BLaER1 treated with 17β-estradiol and CSF1 and Interleukin-3, amounts not matched to agents 10 nM and 100 nM (cell line): ENCODE measurements around the gene ANKRD29.

Experiments
- H3K27ac ChIP-seq, 11 experiments: shearing (Covaris generic); formaldehyde crosslinking; 2 replicates each; pipeline ENCODE4 v1.8.1; 2022
- H3K27me3 ChIP-seq, 11 experiments: shearing (Covaris generic); formaldehyde crosslinking; 2 replicates each; pipeline ENCODE4 v1.8.1; 2022
- H3K36me3 ChIP-seq, 11 experiments: shearing (Covaris generic); formaldehyde crosslinking; 2 replicates each; pipeline ENCODE4 v1.8.1; 2022
- H3K4me1 ChIP-seq, 10 experiments: shearing (Covaris generic); formaldehyde crosslinking; 2 replicates each; pipeline ENCODE4 v1.8.1; 2022
- H3K4me2 ChIP-seq, 11 experiments: shearing (Covaris generic); formaldehyde crosslinking; 2 replicates each; pipeline ENCODE4 v1.8.1; 2022
- H3K4me3 ChIP-seq, 10 experiments: shearing (Covaris generic); formaldehyde crosslinking; 2 replicates each; pipeline ENCODE4 v1.8.1; 2022
- H3K9ac ChIP-seq, 11 experiments: shearing (Covaris generic); formaldehyde crosslinking; 2 replicates each; pipeline ENCODE4 v1.8.1; 2022
- H3K9me3 ChIP-seq, 11 experiments: shearing (Covaris generic); formaldehyde crosslinking; replicated peaks in 1 of 11; 2 replicates each; pipeline ENCODE4 v1.8.1; 2022
- H4K20me1 ChIP-seq, 11 experiments: shearing (Covaris generic); formaldehyde crosslinking; 2 replicates each; pipeline ENCODE4 v1.8.1; 2022
- Cebpa-rat ChIP-seq, 11 experiments: shearing (Covaris generic); IDR thresholded peaks; 2 replicates each; pipeline ENCODE4 v1.8.1; 2022

The ANKRD29 gene

GRCh38 chr18:23605941-23606340, 56.8 kb downstream of the ANKRD29 start:
- H3K4me2 ChIP-seq: no peak overlapping the region
- no peaks in the 10 kb centered on the region for H3K36me3 ChIP-seq
- H3K4me3 ChIP-seq: no peak overlapping the region
- H3K9ac ChIP-seq: no peak overlapping the region
- TF ChIP-seq Cebpa-rat (IDR thresholded peaks at IDR 0.05): no peak
- H3K9me3 ChIP-seq: no peaks in the 10 kb centered on the region
- no peaks in the 10 kb centered on the region for H3K27me3 ChIP-seq
- peaks cover 0 to 21% (median 2%) of the 10 kb centered on the region in 10 experiments; a peak in 7 of 20 replicates for H3K4me1 ChIP-seq
- no peaks in the 10 kb centered on the region for H4K20me1 ChIP-seq
- H3K27ac ChIP-seq: no peak overlapping the region

- H3K4me3 ChIP-seq: no peak overlapping the region
- no peaks in the 10 kb centered on the region for H3K9me3 ChIP-seq
- H3K4me1 ChIP-seq: peaks cover 0 to 32% (median 10%) of the 10 kb centered on the region in 10 experiments; a peak in 13 of 20 replicates
- H3K27me3 ChIP-seq: no peaks in the 10 kb centered on the region
- H3K9ac ChIP-seq: no peak overlapping the region
- H3K36me3 ChIP-seq: no peaks in the 10 kb centered on the region
- no peak overlapping the region for H3K4me2 ChIP-seq
- no peaks in the 10 kb centered on the region for H4K20me1 ChIP-seq
- H3K27ac ChIP-seq: no peak overlapping the region
- no peak for TF ChIP-seq Cebpa-rat (IDR thresholded peaks at IDR 0.05)
These were observed 62.9 kb downstream of the ANKRD29 start for GRCh38 chr18:23599809-23600208.

- TF ChIP-seq Cebpa-rat (IDR thresholded peaks at IDR 0.05): no peak
- H3K27me3 ChIP-seq: no peaks in the 10 kb centered on the region
- peaks cover 8 to 68% (median 21%) of the 10 kb centered on the region in 10 experiments; a peak in 17 of 20 replicates for H3K4me1 ChIP-seq
- H3K36me3 ChIP-seq: no peaks in the 10 kb centered on the region
- no peak overlapping the region for H3K4me3 ChIP-seq
- peak overlapping the region in 3 of 11 experiments; percentile 13 to 56 (median 18); a peak in 2 of 22 replicates for H3K9ac ChIP-seq
- H3K4me2 ChIP-seq: peak overlapping the region in 9 of 11 experiments; percentile 10 to 75 (median 47); a peak in 16 of 22 replicates
- H3K9me3 ChIP-seq: no peaks in the 10 kb centered on the region
- H3K27ac ChIP-seq: peak overlapping the region in 7 of 11 experiments; percentile 28 to 80 (median 57); a peak in 11 of 22 replicates
- H4K20me1 ChIP-seq: no peaks in the 10 kb centered on the region
These were observed 66.5 kb downstream of the ANKRD29 start for GRCh38 chr18:23596183-23596582.

GRCh38 chr18:23595591-23595990, 67.1 kb downstream of the ANKRD29 start:
- no peaks in the 10 kb centered on the region for H3K9me3 ChIP-seq
- H3K4me2 ChIP-seq: peak overlapping the region in 7 of 11 experiments; percentile 10 to 75 (median 58); a peak in 12 of 22 replicates
- no peaks in the 10 kb centered on the region for H4K20me1 ChIP-seq
- peak overlapping the region in 5 of 11 experiments; percentile 34 to 83 (median 70); a peak in 8 of 22 replicates for H3K27ac ChIP-seq
- H3K4me3 ChIP-seq: no peak overlapping the region
- H3K9ac ChIP-seq: 0 out of 22 replicates have a peak overlapping the region, but pooled peaks of 1 of the 11 experiments have one; percentile 56
- peaks cover 8 to 74% (median 21%) of the 10 kb centered on the region in 10 experiments; a peak in 17 of 20 replicates for H3K4me1 ChIP-seq
- TF ChIP-seq Cebpa-rat (IDR thresholded peaks at IDR 0.05): no peak
- no peaks in the 10 kb centered on the region for H3K27me3 ChIP-seq
- no peaks in the 10 kb centered on the region for H3K36me3 ChIP-seq

- H4K20me1 ChIP-seq: no peaks in the 10 kb centered on the region
- H3K36me3 ChIP-seq: no peaks in the 10 kb centered on the region
- H3K9me3 ChIP-seq: no peaks in the 10 kb centered on the region
- no peaks in the 10 kb centered on the region for H3K27me3 ChIP-seq
- H3K4me1 ChIP-seq: peaks cover 8 to 75% (median 21%) of the 10 kb centered on the region in 10 experiments; a peak in 17 of 20 replicates
- TF ChIP-seq Cebpa-rat (IDR thresholded peaks at IDR 0.05): no peak
- no peak overlapping the region for H3K4me3 ChIP-seq
- H3K9ac ChIP-seq: peak overlapping the region in 4 of 11 experiments; percentile 9 to 60 (median 49); a peak in 5 of 22 replicates
- peak overlapping the region in 5 of 11 experiments; percentile 8 to 83 (median 77); a peak in 10 of 22 replicates for H3K27ac ChIP-seq
- peak overlapping the region in 10 of 11 experiments; percentile 1 to 75 (median 36); a peak in 16 of 22 replicates for H3K4me2 ChIP-seq
These were observed 69.0 kb downstream of the ANKRD29 start for GRCh38 chr18:23593720-23594119.

GRCh38 chr18:23592911-23593310, 69.8 kb downstream of the ANKRD29 start:
- Histone ChIP-seq H3K9ac (peak overlapping the region in 3 of 11 experiments; percentile 39 to 60 (median 59); a peak in 4 of 22 replicates), H3K36me3 (no peaks in the 10 kb centered on the region), H3K9me3 (no peaks in the 10 kb centered on the region), H3K4me1 (peaks cover 8 to 74% (median 21%) of the 10 kb centered on the region in 10 experiments; a peak in 17 of 20 replicates), H3K4me2 (peak overlapping the region in 4 of 11 experiments; percentile 43 to 75 (median 66); a peak in 9 of 22 replicates), H3K4me3 (no peak overlapping the region), H4K20me1 (no peaks in the 10 kb centered on the region), H3K27me3 (no peaks in the 10 kb centered on the region), H3K27ac (peak overlapping the region in 4 of 11 experiments; percentile 71 to 83 (median 78); a peak in 8 of 22 replicates)
- no peak for TF ChIP-seq Cebpa-rat (IDR thresholded peaks at IDR 0.05)

- TF ChIP-seq Cebpa-rat (IDR thresholded peaks at IDR 0.05): no peak
- peaks cover 0 to 1% (median 0%) of the 10 kb centered on the region in 11 experiments; a peak in 3 of 22 replicates for H4K20me1 ChIP-seq
- H3K27me3 ChIP-seq: no peaks in the 10 kb centered on the region
- H3K27ac ChIP-seq: no peak overlapping the region
- H3K9me3 ChIP-seq: no peaks in the 10 kb centered on the region
- no peak overlapping the region for H3K4me3 ChIP-seq
- no peaks in the 10 kb centered on the region for H3K36me3 ChIP-seq
- H3K4me2 ChIP-seq: peak overlapping the region in 2 of 11 experiments; percentile 52 to 75; a peak in 3 of 22 replicates
- peaks cover 10 to 61% (median 21%) of the 10 kb centered on the region in 10 experiments for H3K4me1 ChIP-seq
- H3K9ac ChIP-seq: peak overlapping the region in 1 of 11 experiments; percentile 16; a peak in 1 of 22 replicates
These were observed 71.7 kb downstream of the ANKRD29 start for GRCh38 chr18:23591011-23591410.

- Histone ChIP-seq H3K36me3 (no peaks in the 10 kb centered on the region), H3K9ac (no peak overlapping the region), H3K4me2 (no peak overlapping the region), H3K27ac (no peak overlapping the region), H3K4me1 (peaks cover 21 to 57% (median 28%) of the 10 kb centered on the region in 10 experiments), H3K27me3 (no peaks in the 10 kb centered on the region), H3K4me3 (no peak overlapping the region), H3K9me3 (no peaks in the 10 kb centered on the region), H4K20me1 (peaks cover 4 to 21% (median 11%) of the 10 kb centered on the region in 11 experiments; a peak in 15 of 22 replicates)
- no peak for TF ChIP-seq Cebpa-rat (IDR thresholded peaks at IDR 0.05)
These were observed 73.7 kb downstream of the ANKRD29 start for GRCh38 chr18:23588836-23589560.

- Histone ChIP-seq H3K4me3 (peak overlapping the region in 9 of 10 experiments; percentile 74 to 96 (median 81); a peak in 12 of 20 replicates), H4K20me1 (peaks cover 12 to 39% (median 27%) of the 10 kb centered on the region in 11 experiments; a peak in 16 of 22 replicates), H3K4me1 (peaks cover 32 to 57% (median 36%) of the 10 kb centered on the region in 10 experiments), H3K4me2 (peak overlapping the region; percentile 39 to 90 (median 61)), H3K27me3 (no peaks in the 10 kb centered on the region), H3K27ac (peak overlapping the region in 8 of 11 experiments; percentile 88 to 97 (median 93); a peak in 11 of 22 replicates), H3K36me3 (peaks cover 11 to 15% (median 13%) of the 10 kb centered on the region in 11 experiments; a peak in 19 of 22 replicates), H3K9ac (peak overlapping the region in 10 of 11 experiments; percentile 88 to 96 (median 92); a peak in 18 of 22 replicates), H3K9me3 (no peaks in the 10 kb centered on the region)
- no peak for TF ChIP-seq Cebpa-rat (IDR thresholded peaks at IDR 0.05)
These were observed 75.5 kb downstream of the ANKRD29 start for GRCh38 chr18:23587220-23587642.
